ENCODE measurements around the gene CFLAR.
A peak's percentile ranks its signal among the peaks of the same experiment; 100 is the strongest.
"Not testable (repeated sequence)": the region's sequence is repeated elsewhere in the genome, so short reads cannot be mapped to it uniquely, and the experiment has no call there.

CFLAR gene

GRCh38 chr2:201116115-201116958 lies at the start of gene CFLAR:
CFLAR (plus strand) TSS chr2:201116164; CDS start chr2:201129866, 13,702 bp downstream.
- DNase-seq (ENCODE audit: low read depth in 2 of 2, low spot score in 1 of 2): peak; percentile 58 to 65

GRCh38 chr2:201070948-201071478 lies 45.0 kb upstream of the CFLAR start:
- no peak for DNase-seq (ENCODE audit: low read depth in 2 of 2, low spot score in 1 of 2)

- DNase-seq (ENCODE audit: low read depth in 2 of 2, low spot score in 1 of 2): peak; percentile 78 to 84
Measured at GRCh38 chr2:201071479-201072200, 44.3 kb upstream of the CFLAR start, which contains the start of the genes HYCC2 and NDUFB3. HYCC2 (minus strand) TSS chr2:201071671; CDS start chr2:201024009, 47,662 bp downstream. NDUFB3 (plus strand) TSS chr2:201072001; CDS start chr2:201078883, 6,882 bp downstream.

GRCh38 chr2:201072201-201072530 lies 43.8 kb upstream of the CFLAR start:
- DNase-seq (ENCODE audit: low read depth in 2 of 2, low spot score in 1 of 2): no peak

GRCh38 chr2:201073071-201073470 lies 42.9 kb upstream of the CFLAR start:
- DNase-seq (ENCODE audit: low read depth in 2 of 2, low spot score in 1 of 2): no peak

- DNase-seq (ENCODE audit: low read depth in 2 of 2, low spot score in 1 of 2): no peak
Measured at GRCh38 chr2:201074996-201075395, 41.0 kb upstream of the CFLAR start.

GRCh38 chr2:201084863-201085262 lies 31.1 kb upstream of the CFLAR start:
- DNase-seq (ENCODE audit: low read depth in 2 of 2, low spot score in 1 of 2): no peak

GRCh38 chr2:201090574-201090973 lies 25.4 kb upstream of the CFLAR start:
- no peak for DNase-seq (ENCODE audit: low read depth in 2 of 2, low spot score in 1 of 2)

GRCh38 chr2:201093573-201093972 lies 22.4 kb upstream of the CFLAR start:
- DNase-seq (ENCODE audit: low read depth in 2 of 2, low spot score in 1 of 2): no peak

GRCh38 chr2:201100497-201100896 lies 15.5 kb upstream of the CFLAR start:
- no peak for DNase-seq (ENCODE audit: low read depth in 2 of 2, low spot score in 1 of 2)

- DNase-seq (ENCODE audit: low read depth in 2 of 2, low spot score in 1 of 2): no peak
Measured at GRCh38 chr2:201105759-201106158, 10.2 kb upstream of the CFLAR start.

- DNase-seq (ENCODE audit: low read depth in 2 of 2, low spot score in 1 of 2): no peak
Measured at GRCh38 chr2:201107624-201108023, 8.3 kb upstream of the CFLAR start.

GRCh38 chr2:201108341-201108740 lies 7.6 kb upstream of the CFLAR start:
- DNase-seq (ENCODE audit: low read depth in 2 of 2, low spot score in 1 of 2): no peak

- no peak for DNase-seq (ENCODE audit: low read depth in 2 of 2, low spot score in 1 of 2)
Measured at GRCh38 chr2:201109186-201109585, 6.8 kb upstream of the CFLAR start.

GRCh38 chr2:201110615-201111014 lies 5.3 kb upstream of the CFLAR start:
- no peak for DNase-seq (ENCODE audit: low read depth in 2 of 2, low spot score in 1 of 2)

GRCh38 chr2:201111096-201111495 lies 4.9 kb upstream of the CFLAR start:
- DNase-seq (ENCODE audit: low read depth in 2 of 2, low spot score in 1 of 2): no peak

GRCh38 chr2:201114350-201114749 lies 1.6 kb upstream of the CFLAR start:
- DNase-seq (ENCODE audit: low read depth in 2 of 2, low spot score in 1 of 2): no peak

- DNase-seq (ENCODE audit: low read depth in 2 of 2, low spot score in 1 of 2): no peak
Measured at GRCh38 chr2:201114846-201115245, 1.1 kb upstream of the CFLAR start.

GRCh38 chr2:201116959-201117734 lies 1.2 kb downstream of the CFLAR start:
- DNase-seq (ENCODE audit: low read depth in 2 of 2, low spot score in 1 of 2): no peak

- not testable (repeated sequence) for DNase-seq (ENCODE audit: low read depth in 2 of 2, low spot score in 1 of 2)
Measured at GRCh38 chr2:201117735-201118094, 1.8 kb downstream of the CFLAR start.

Data from stimulated activated CD8-positive, alpha-beta memory T cell treated with anti-CD3 and anti-CD28 coated beads, Interleukin-4, amount 100 ng/mL, for 4 hours (primary cell).